OCI-LY1 (cell line): ENCODE data around the gene REEP6.

ENCODE experiments used
- H2AFZ ChIP-seq: fragments of 200-600 bp; sonication (generic), shearing (Covaris generic); 2 replicates; pipeline ENCODE4 v1.6.0; 2014; ENCODE audit warnings: antibody characterized with exemption, mild to moderate bottlenecking, low read length
- H3F3A ChIP-seq: fragments of 200-600 bp; sonication (generic), shearing (Covaris generic); 2 replicates; pipeline ENCODE4 v1.6.0; 2014; ENCODE audit warnings: mild to moderate bottlenecking, antibody characterized with exemption, low read length, moderate library complexity; ENCODE audit not compliant: insufficient read depth
- H3K27ac ChIP-seq: fragments of 200-600 bp; sonication (generic); 2 replicates; pipeline ENCODE4 v1.5.1; 2014; ENCODE audit warnings: low read length, mixed run types, mild to moderate bottlenecking, low read depth; ENCODE audit not compliant: poor library complexity, severe bottlenecking
- H3K27me3 ChIP-seq: fragments of 200-600 bp; sonication (generic); 2 replicates; pipeline ENCODE4 v1.6.0; 2014; ENCODE audit warnings: antibody characterized with exemption, mild to moderate bottlenecking, low read length, moderate library complexity; ENCODE audit not compliant: insufficient read depth
- H3K36me3 ChIP-seq: fragments of 200-600 bp; sonication (generic); 2 replicates; pipeline ENCODE4 v1.6.1; 2014; ENCODE audit warnings: mild to moderate bottlenecking, antibody characterized with exemption, low read length, moderate library complexity, mixed read lengths; ENCODE audit not compliant: insufficient read depth
- H3K4me1 ChIP-seq: fragments of 200-600 bp; sonication (generic); 2 replicates; pipeline ENCODE4 v1.5.1; 2014; ENCODE audit warnings: mild to moderate bottlenecking, low read length, moderate library complexity; ENCODE audit not compliant: insufficient read depth, severe bottlenecking
- H3K4me2 ChIP-seq: fragments of 200-600 bp; sonication (generic), shearing (Covaris generic); 2 replicates; pipeline ENCODE4 v1.6.1; 2014; ENCODE audit warnings: low read length
- H3K4me3 ChIP-seq: fragments of 200-600 bp; sonication (generic); 2 replicates; pipeline ENCODE4 v1.5.1; 2014; ENCODE audit warnings: low read length, low read depth, mild to moderate bottlenecking, mixed read lengths; ENCODE audit not compliant: poor library complexity, severe bottlenecking
- H3K79me2 ChIP-seq: fragments of 200-600 bp; shearing (Covaris generic); 2 replicates; pipeline ENCODE4 v1.6.1; 2016; ENCODE audit warnings: mixed run types, low read length, mixed read lengths; ENCODE audit not compliant: insufficient read depth
- H3K9ac ChIP-seq: fragments of 200-600 bp; sonication (generic), shearing (Covaris generic); 2 replicates; pipeline ENCODE4 v1.6.1; 2014; ENCODE audit warnings: mild to moderate bottlenecking, low read length, mixed read lengths
- H3K9me2 ChIP-seq: fragments of 200-600 bp; sonication (generic), shearing (Covaris generic); 2 replicates; pipeline ENCODE4 v1.6.1; 2014; ENCODE audit warnings: low read depth, mild to moderate bottlenecking, low read length, mixed read lengths
- H3K9me3 ChIP-seq: fragments of 200-600 bp; shearing (Covaris generic); 2 replicates; pipeline ENCODE4 v1.6.1; 2014; ENCODE audit warnings: low read length, mixed read lengths
- H4K20me1 ChIP-seq: fragments of 200-600 bp; sonication (generic), shearing (Covaris generic); 2 replicates; pipeline ENCODE4 v1.6.0; 2016; ENCODE audit warnings: mild to moderate bottlenecking, low read length; ENCODE audit not compliant: insufficient read depth
- EZH2 ChIP-seq: fragments of 200-600 bp; sonication (generic), shearing (Covaris generic); IDR thresholded peaks from 2 replicates; pipeline ENCODE4 v1.8.0; 2017; ENCODE audit warnings: borderline replicate concordance, mixed run types, mild to moderate bottlenecking, antibody characterized with exemption, low read length, moderate library complexity, mixed read lengths
- TF ChIP-seq, protein P1 (sequence below): fragments of 200-600 bp; sonication (generic), shearing (Covaris generic); IDR thresholded peaks from 2 replicates; pipeline ENCODE4 v1.5.1; 2017; ENCODE audit warnings: mild to moderate bottlenecking, antibody characterized with exemption, low read length, moderate library complexity, mixed read lengths

REEP6 gene

DNA sequence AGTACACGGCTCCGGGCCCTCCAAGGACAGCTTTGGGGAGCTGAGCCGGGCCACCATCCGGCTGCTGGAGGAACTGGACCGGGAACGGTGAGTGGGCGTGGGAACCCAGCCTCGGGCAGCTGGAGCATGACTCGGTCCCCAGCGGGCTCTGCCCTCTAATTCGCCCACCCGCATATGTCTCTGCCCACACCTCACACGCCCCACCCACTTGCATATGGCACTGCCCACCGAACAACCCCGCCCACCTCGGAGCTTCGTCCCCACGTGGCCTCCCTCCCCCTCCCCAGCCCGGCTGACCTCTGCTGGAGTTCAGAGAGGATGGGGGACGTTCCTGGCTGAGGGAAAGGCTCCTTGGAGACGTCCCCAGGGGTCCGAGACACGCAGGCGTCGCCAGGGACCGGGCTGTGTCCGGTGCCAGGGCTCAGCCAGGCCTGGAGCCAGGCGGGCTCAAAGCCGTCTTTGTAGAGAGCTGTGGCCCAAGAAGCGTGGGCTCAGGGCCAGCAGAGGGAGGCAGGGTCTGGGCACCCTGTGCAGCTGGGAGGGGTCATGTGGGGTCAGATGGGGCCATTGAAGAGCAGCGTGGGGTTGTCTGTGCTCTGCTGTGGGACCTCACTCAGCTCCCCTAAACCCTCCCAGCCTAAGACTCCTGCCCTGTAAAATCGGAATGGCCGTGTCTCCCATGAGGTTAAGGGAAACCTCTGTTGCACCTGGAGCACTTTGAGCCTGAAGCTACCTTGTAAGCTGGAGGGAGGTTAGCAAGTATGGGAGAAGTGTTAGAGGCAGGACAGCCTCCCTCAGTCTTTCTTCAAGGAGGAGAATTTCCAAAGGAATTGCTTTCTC is 37.2 kb upstream of the REEP6 start:
- no peaks in the 10 kb centered on the region for H3K36me3 ChIP-seq
- no peaks in the 10 kb centered on the region for H3K9me2 ChIP-seq
- no peaks in the 10 kb centered on the region for H4K20me1 ChIP-seq
- H3K79me2 ChIP-seq, result no peaks in the 10 kb centered on the region
- peaks cover 5% of the 10 kb centered on the region; the same call in 1 of the 2 replicates for H3K27me3 ChIP-seq
- no peak overlapping the region for H3K27ac ChIP-seq
- no peaks in the 10 kb centered on the region for H3F3A ChIP-seq
- no peak overlapping the region for H3K4me2 ChIP-seq
- H2AFZ ChIP-seq, result no peak overlapping the region
- peaks cover 3% of the 10 kb centered on the region for H3K4me1 ChIP-seq
- no peak overlapping the region for H3K4me3 ChIP-seq
- no peaks in the 10 kb centered on the region for H3K9me3 ChIP-seq
- no peak for TF ChIP-seq EZH2
- TF ChIP-seq, protein P1, sequence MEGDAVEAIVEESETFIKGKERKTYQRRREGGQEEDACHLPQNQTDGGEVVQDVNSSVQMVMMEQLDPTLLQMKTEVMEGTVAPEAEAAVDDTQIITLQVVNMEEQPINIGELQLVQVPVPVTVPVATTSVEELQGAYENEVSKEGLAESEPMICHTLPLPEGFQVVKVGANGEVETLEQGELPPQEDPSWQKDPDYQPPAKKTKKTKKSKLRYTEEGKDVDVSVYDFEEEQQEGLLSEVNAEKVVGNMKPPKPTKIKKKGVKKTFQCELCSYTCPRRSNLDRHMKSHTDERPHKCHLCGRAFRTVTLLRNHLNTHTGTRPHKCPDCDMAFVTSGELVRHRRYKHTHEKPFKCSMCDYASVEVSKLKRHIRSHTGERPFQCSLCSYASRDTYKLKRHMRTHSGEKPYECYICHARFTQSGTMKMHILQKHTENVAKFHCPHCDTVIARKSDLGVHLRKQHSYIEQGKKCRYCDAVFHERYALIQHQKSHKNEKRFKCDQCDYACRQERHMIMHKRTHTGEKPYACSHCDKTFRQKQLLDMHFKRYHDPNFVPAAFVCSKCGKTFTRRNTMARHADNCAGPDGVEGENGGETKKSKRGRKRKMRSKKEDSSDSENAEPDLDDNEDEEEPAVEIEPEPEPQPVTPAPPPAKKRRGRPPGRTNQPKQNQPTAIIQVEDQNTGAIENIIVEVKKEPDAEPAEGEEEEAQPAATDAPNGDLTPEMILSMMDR, result no peak
- H3K9ac ChIP-seq, result no peak overlapping the region

DNA sequence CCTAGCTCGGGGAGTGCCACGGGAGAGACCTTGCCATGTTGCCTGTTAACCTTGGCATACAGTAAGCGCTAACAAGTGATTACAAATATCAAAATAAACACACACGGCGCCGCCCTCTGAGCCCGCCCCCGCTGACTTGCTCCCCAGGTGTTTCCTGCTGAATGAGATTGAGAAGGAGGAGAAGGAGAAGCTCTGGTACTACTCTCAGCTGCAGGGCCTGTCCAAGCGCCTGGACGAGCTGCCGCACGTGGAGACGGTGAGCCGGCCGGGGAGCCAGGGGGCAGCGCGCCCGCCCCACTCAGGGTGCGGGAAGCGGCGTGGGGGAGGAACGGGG is 36.0 kb upstream of the REEP6 start:
- Histone ChIP-seq H3K79me2 (no peaks in the 10 kb centered on the region), H3K9ac (no peak overlapping the region), H3K4me2 (peak overlapping the region; percentile 15; the same call in 1 of the 2 replicates), H3K9me3 (no peaks in the 10 kb centered on the region), H3K36me3 (no peaks in the 10 kb centered on the region), H3K4me3 (no peak overlapping the region), H4K20me1 (no peaks in the 10 kb centered on the region), H3F3A (no peaks in the 10 kb centered on the region), H3K9me2 (no peaks in the 10 kb centered on the region), H2AFZ (no peak overlapping the region), H3K4me1 (peaks cover 3% of the 10 kb centered on the region), H3K27ac (no peak overlapping the region), H3K27me3 (no peaks in the 10 kb centered on the region; the same call in 1 of the 2 replicates)
- TF ChIP-seq EZH2, result no peak
- TF ChIP-seq, protein P1, result no peak

DNA sequence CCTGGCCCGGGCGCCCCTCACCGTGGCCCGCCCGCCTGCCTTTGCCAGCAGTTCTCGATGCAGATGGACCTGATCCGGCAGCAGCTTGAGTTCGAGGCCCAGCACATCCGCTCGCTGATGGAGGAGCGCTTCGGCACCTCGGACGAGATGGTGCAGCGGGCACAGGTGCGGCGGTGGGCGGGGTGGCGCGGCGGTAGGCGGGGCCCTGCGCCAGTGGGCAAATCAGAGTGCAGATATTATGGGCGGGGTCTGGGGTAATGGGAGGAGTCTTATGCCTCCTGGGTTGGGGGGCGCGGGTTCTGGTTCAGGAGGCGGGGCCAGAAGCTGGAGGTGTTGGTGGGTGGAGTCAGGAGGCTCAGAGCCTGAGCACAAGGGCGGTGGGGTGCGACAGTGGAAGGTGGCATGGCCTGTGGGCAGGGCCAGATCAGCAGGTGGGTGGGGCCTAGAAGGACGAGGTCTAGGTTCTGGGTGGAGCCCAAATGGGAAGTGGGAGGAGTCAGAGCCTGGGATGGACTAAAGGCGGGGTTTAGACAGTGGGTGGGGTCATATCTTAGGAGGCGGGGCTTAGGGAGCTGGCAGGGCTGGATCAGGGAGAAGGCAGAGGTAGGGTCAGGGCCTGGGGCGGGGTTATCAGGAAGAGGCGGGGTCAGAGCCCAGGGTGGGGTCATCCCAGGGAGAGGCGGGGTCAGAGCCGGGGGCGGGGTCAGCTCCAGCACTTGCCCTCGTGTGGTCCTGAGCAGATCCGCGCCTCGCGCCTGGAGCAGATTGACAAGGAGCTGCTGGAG is 35.5 kb upstream of the REEP6 start:
- Histone ChIP-seq H3K9ac (no peak overlapping the region), H3K9me2 (no peaks in the 10 kb centered on the region), H3K27me3 (no peaks in the 10 kb centered on the region; the same call in 1 of the 2 replicates), H3K4me1 (peaks cover 3% of the 10 kb centered on the region), H3K27ac (no peak overlapping the region), H3K9me3 (no peaks in the 10 kb centered on the region), H3F3A (no peaks in the 10 kb centered on the region), H4K20me1 (no peaks in the 10 kb centered on the region), H3K36me3 (no peaks in the 10 kb centered on the region), H3K4me3 (no peak overlapping the region), H3K79me2 (no peaks in the 10 kb centered on the region), H2AFZ (no peak overlapping the region), H3K4me2 (peak overlapping the region; percentile 15; the same call in 1 of the 2 replicates)
- TF ChIP-seq, protein P1, result no peak
- no peak for TF ChIP-seq EZH2
